Epithelial cell of prostate (primary cell): Measurements from ENCODE around the gene CBR4.
A peak's percentile ranks its signal among the peaks of the same experiment; 100 is the strongest.
"Not testable (repeated sequence)": the region's sequence is repeated elsewhere in the genome, so short reads cannot be mapped to it uniquely, and the experiment has no call there.

ENCODE experiments used
- DNase-seq: peaks from one replicate; pipeline ENCODE4 v3.0.0-alpha.2; 2011; ENCODE audit warnings: low read depth, low spot score
- H3K27ac ChIP-seq: fragments of 450-650 bp; 2 replicates; pipeline ENCODE4 v1.5.1; 2017; ENCODE audit warnings: mild to moderate bottlenecking

Gene CBR4

DNA sequence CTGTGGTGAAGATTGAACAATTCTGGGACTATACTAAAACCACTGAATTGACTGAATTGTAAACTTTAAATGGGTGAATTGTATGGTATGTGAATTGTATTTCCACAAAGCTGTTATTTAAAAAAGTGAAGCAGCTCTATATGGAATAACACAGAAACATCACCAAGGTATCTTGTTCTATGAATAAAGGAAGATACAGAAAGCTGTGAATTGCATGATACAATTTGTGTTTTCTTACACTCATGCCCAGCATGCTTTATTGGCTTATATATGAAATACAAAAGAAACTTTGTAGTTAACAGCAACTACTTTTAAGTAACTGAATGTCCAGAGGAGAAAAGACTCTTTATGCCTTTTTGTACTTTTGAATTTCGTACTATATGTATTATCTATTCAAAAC is 11.5 kb downstream of the CBR4 start:
- no peak for DNase-seq
- no peak overlapping the region for H3K27ac ChIP-seq

DNA sequence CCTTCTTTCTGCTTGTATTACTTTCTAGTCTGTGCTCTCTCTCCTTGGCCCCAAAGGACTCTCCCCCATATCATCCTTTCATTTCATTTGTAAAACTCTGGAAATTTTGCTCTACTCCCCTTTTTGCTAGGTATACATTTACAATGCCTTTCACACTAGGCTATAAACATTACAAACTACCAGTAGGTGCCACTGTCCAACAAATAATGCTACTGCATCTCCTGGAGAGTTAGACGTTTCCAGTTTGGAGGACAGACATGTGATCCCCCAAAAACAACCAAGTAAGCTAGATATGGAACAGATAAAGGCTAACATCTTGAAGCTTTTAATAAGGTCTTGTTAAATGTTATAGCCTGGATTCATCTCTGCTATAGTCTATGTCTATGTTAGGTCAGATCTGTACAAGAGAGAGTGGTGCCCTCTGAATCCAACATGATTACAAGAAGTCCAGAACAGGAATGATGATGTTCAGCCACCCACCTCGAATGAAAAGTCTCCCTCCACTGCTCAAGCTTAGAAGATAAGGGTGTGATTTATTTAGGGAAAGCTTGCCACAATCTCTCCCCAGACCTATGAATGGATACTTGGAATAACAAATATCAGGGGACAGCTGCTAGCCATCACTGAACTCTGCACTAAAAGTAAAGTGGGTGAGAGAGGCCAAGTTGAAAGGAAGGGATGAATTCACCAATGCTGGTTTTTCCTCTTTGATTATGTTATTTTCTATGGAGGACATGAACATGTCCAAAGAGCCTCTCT is 14.3 kb downstream of the CBR4 start:
- no peak for DNase-seq

DNA sequence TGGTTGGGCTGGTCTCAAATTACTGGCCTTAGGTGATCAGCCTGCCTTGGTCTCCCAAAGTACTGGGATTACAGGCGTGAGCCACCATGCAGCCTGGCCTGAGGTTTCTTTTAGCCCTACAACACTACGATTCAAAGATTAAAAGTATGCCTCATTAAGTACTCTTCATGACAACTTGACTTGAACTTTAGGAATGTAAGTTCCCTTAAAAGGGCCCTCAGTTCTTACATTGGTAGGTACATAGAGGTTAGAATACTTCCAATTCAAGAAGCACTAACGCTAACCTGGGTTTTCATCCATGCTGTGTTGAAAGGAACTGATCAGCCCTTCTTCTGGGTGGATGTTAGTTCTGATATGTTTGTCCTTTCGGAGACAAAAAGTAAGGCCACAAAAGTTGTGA is 15.1 kb downstream of the CBR4 start:
- no peak overlapping the region for H3K27ac ChIP-seq
- DNase-seq, result no peak

More for the DNA sequence above, 14.3 kb downstream of the CBR4 start:
- H3K27ac ChIP-seq, result no peak overlapping the region

DNA sequence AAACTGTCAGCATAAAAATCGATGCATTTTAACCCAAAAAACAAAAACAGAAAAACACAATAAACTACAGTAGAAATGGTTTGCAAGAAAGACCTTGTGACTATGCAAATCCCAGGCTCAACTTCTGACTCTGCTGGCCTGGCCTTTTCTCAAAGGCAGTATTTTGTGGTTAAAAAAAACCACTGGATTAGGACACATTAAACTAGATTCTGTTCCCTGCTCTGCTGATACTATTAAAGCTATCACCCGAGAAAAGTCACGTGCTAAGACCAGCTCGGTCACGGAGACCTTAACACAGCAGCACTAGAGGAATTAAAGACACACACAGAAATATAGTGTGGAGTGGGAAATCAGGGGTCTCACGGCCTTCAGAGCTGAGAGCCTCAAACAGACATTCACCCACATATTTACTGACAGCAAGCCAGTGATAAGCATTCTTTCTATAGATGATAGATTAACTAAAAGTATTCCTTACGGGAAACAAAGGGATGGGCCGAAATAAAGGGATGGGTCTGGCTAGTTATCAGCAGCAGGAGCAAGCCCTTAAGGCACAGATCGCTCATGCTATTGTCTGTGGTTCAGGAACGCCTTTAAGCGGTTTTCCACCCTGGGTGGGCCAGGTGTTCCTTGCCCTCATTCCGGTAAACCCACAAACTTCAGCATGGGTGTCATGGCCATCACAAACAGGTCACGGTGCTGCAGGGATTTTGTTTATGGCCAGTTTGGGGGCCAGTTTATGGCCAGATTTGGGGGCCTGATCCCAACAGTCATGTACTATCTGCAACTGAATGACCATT is 16.1 kb downstream of the CBR4 start:
- peak overlapping the region; percentile 31 for H3K27ac ChIP-seq
- DNase-seq, result no peak

- peak overlapping the region; percentile 31 for H3K27ac ChIP-seq
- DNase-seq, result not testable (repeated sequence)
Observed at GRCh38 chr4:168992952-168993482, 17.0 kb downstream of the CBR4 start.

DNA sequence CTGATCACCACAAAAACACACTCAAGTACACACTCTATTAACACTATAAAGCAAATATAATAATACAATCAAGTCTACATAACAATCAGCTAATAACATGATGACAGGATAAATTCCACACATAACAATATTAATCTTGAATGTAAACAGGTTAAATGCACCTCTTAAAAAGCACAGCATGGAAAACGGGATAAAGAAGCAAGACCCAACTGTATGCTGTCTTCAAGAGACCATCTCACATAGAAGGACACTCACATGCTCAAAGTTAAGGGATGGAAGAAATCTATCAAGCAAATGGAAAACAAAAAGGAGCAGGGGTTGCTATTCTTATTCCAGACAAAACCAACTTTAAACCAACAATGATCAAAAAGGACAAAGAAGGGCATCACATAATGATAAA is 28.1 kb downstream of the CBR4 start:
- DNase-seq, result no peak
- no peak overlapping the region for H3K27ac ChIP-seq

GRCh38 chr4:168981460-168981859 is 28.6 kb downstream of the CBR4 start:
- no peak overlapping the region for H3K27ac ChIP-seq

DNA sequence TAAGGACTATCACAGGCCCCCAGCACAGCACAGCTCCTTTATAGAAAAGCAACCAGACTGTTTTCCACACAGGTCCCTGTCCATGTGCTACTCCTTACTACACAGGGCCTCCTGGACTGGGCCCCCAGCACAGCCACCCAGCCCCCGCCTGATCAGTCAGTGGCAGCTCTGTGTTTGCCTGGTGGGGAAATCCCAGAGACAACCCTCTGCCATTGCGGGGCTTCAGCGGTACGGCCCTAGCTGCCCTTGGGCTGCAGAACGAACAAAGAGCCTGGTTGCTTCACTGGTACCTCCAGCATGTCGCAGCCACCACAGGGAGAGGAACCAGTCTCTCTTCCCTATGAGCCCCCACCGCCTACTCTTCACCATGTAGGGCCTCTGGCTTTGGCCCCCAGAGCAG is 30.7 kb downstream of the CBR4 start:
- H3K27ac ChIP-seq, result no peak overlapping the region
- no peak for DNase-seq

More at GRCh38 chr4:168981460-168981859, 28.6 kb downstream of the CBR4 start:
- DNase-seq, result no peak

GRCh38 chr4:168978001-168978700 is 31.9 kb downstream of the CBR4 start:
- H3K27ac ChIP-seq, result peak overlapping the region; percentile 40
- no peak for DNase-seq

DNA sequence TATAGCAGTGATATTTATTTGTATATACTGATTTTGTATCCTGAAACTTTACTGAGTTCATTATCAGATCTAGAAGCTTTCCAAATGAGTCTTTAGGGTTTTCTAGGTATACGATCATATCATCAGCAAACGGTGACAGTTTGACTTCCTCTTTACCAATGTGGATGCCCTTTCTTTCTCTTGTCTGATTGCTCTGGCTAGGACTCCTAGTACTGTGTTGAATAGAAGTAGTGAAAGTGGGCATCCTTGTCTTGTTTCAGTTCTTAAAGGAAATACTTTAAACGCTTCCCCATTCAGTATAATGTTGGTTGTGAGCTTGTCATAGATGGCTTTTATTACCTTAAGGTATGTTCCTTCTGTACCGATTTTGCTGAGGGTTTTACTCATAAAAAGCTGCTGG is 37.5 kb downstream of the CBR4 start:
- H3K27ac ChIP-seq, result no peak overlapping the region
- no peak for DNase-seq

DNA sequence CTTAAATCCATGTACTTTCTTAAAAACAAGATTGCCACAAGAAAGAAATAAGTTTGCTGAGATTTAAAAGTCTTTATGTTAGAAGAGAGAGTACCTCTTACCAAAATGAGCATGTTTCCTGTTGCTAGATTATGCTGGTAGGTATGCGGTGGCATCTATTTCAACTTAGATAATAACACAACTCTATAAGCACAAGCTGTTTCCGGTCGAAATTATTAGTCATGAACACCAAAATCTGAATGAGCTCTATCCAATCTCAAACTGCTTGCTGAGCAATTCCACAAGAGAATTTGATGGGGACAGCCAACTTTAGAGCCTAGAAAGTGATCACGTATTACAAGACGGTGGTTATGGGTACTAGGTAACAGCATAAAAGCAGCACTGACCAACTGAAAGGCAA is 49.3 kb downstream of the CBR4 start:
- H3K27ac ChIP-seq, result no peak overlapping the region
- DNase-seq, result no peak

DNA sequence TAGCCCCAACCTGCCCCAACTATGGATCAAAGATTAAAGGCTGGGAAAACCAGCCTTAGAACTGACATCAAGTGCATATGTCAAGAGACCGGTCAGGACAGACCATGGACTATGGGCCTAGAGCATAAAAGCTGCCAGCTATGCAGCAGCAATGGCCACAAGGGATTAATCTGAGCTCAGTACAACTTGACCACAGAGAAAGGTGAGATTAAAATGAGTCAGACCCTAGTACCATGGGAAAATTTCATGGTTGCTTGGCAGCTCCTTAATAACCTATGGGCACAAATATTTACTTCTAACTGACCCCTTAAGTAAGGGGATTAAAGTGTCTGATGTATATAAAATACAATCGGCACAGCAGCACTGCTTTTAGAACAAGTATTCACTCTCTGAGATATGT is 54.4 kb downstream of the CBR4 start:
- H3K27ac ChIP-seq, result no peak overlapping the region
- DNase-seq, result no peak

DNA sequence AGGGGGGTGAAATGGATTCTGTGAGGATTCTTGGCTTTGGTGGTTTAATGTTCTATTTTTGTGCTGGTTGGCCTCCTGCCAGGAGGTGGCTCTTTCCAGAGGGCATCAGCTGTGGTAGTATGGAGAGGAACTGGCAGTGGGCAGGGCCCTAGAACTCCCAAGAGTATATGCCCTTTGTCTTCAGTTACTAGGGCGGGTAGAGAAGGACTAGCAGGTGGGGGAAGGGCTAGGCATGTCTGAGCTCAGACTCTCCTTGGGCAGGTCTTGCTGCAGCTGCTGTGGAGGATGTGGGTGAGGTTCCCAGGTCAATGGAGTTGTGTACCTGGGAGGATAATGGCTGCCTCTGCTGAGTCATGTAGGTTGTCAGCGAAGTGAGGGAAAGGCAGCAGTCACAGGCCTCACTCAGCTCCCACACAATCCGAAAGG is 57.2 kb downstream of the CBR4 start:
- H3K27ac ChIP-seq, result not testable (repeated sequence)
- peak; percentile 27 for DNase-seq

- DNase-seq, result no peak
- no peak overlapping the region for H3K27ac ChIP-seq
Observed at GRCh38 chr4:168945291-168945690, 64.8 kb downstream of the CBR4 start.

GRCh38 chr4:168942985-168943384 is 67.1 kb downstream of the CBR4 start:
- DNase-seq, result no peak
- no peak overlapping the region for H3K27ac ChIP-seq
